Mammary epithelial cell (primary cell): ENCODE results near the gene CCDC85A.

ENCODE experiments used
- CTCF ChIP-seq, 2 donors: IDR thresholded peaks in 1 of 2; conservative IDR thresholded peaks in 1 of 2; 2 replicates each; pipeline ENCODE4 v1.5.1; 2011 to 2012; ENCODE audit warnings: inconsistent platforms in 2 of 2, low read length in 2 of 2, mild to moderate bottlenecking in 2 of 2, control low read depth in 1 of 2, low read depth in 1 of 2; ENCODE audit not compliant: insufficient read depth in 1 of 2; ENCODE audit errors: extremely low read depth in 1 of 2
- EZH2 ChIP-seq: IDR thresholded peaks from 2 replicates; pipeline ENCODE4 v1.6.1; 2012; ENCODE audit warnings: low read length, inconsistent platforms, borderline replicate concordance

GRCh38 chr2:56239437-56239836 is 55.6 kb downstream of the CCDC85A start:
- TF ChIP-seq CTCF (conservative IDR thresholded peaks at IDR 0.05 in 1 of 2, IDR thresholded peaks at IDR 0.05 in 1 of 2; ENCODE audit: extremely low read depth in 1 of 2, insufficient read depth in 1 of 2, low read depth in 1 of 2, low read length in 2 of 2) (no peak), EZH2 (no peak)
